ENCODE results near the gene TCEAL9.
"Not testable (repeated sequence)": the region's sequence is repeated elsewhere in the genome, so short reads cannot be mapped to it uniquely, and the experiment has no call there.

TCEAL9 gene

DNA sequence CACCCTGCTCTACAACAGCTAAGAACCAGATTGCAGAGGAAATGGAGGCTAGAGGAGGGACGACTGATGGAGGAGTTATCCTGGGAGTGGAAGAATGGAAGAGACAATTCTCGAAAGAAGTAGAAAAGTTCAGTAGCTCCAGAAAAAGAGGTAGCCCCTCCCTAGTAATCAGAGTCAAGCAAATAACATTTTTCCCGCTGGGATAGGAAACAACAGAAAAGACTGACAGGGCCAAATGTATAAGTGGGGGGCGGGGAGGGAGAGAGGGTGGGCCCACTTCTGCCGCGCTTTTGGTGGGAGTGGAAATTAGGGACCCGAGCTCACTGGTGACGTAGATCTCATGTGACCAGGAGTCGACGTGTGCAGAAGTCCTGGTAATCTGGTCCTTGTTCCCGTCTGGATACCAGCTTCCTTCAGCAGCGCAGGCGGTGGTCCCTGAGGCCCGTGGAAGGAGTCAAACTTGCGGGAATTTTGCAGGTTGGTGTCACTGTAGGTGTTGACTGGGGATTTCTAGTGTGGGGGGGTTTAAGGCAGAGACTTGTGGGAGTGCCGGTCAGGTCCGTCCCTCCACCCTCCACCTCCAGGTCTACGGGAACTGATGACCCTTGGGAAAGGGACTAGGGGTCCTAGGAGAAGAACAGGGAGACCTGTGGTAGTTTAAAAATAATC, at the start of gene TCEAL9:
TSS of gene TCEAL9 (plus strand) at position 377 of the 669 bp plus-strand sequence. CDS start 1,179 bp downstream, outside the sequence.
- DNase-seq, result peak; percentile 38 to 56 (median 47)

- no peak for DNase-seq
Measured at GRCh38 chrX:103309860-103310554, 46.3 kb upstream of the TCEAL9 start.

DNA sequence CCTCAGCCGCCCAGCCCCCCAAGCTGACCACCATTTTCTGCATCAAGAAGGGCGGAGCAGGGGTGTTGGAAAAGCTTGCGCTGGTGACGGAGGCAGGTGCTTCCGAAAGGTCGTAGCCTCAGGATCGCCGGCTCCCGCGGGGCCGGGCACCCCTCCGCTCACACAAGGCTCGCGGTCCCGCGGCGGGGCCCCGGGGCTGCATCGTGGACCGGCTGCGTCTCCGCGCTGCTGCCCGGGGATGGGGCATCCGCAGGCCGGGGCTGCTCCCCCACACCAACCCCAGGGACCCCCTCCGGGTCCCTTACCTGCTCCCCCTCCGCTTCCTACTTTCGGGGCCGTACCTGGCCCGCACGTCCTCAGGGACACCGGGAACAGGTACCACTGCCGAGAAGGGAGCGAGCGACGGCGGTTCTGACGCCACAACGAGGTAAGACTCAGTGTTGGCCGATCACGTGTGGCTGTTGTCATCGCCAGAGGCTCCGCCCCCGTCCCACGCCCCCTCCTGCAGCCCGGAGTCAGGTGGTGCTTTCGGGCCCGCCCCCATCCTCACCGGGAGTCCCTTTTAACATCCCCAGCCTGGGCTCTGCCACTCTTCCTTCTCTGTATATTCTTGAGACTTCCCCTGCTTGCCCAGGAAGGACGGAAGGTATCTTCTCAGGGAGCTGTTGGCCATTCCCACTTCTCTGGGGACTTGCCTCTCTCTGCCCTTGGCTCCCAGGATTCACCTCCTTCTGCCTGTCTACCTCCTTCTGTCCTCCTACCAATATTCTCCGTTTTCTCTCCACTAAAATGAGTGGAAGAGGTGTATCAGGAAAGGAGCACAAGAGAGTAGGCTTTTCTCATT, 45.5 kb upstream of the TCEAL9 start, which contains the start of gene BEX2:
TSS of gene BEX2 (minus strand) at position 436 of the 844 bp plus-strand sequence. CDS start 1,014 bp downstream, outside the sequence.
- DNase-seq, result peak; percentile 40 to 66 (median 49)

DNA sequence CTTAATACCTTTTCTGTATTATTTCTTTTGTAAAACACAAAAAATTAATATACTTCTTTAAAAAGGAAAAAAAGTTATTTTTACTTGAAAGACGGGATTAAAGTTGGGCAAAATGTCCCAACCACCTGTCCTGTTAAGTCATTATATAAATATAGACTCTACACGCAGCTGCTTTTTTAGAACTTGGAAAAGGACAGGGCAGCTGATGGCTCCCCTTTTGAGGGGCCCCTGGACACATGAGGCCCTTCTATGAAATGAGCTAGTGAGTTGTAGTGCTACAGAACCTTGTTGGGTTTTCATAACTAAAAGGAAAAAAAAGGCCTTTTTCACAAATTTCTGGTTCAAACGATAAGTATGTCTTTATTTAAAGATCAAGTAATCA, 44.9 kb upstream of the TCEAL9 start:
- DNase-seq, result no peak

DNA sequence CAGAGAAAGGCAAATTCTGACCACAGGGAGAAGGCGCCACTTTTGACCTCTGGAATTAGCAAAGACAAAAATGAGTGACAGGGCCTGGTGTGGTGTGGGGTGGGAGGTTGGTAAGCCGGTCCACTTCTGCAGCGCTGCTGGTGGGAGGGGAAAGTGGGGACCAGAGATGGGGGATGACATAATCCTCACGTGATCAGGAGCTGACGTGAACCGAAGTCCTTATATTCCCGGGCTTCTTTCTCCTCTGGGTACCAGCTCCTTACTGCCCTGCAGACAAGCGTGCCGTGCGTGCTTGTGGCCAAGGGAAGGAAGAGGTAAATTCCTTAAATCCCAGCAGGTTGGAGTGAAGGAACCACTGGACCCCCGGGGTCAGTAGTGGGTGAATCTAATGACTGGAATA, 26.3 kb upstream of the TCEAL9 start, which contains the start of gene TCEAL7:
TSS of gene TCEAL7 (plus strand) at position 249 of the 400 bp plus-strand sequence. CDS start 1,165 bp downstream, outside the sequence.
- no peak for DNase-seq

- DNase-seq, result no peak
Measured at GRCh38 chrX:103330681-103331288, 25.5 kb upstream of the TCEAL9 start.

DNA sequence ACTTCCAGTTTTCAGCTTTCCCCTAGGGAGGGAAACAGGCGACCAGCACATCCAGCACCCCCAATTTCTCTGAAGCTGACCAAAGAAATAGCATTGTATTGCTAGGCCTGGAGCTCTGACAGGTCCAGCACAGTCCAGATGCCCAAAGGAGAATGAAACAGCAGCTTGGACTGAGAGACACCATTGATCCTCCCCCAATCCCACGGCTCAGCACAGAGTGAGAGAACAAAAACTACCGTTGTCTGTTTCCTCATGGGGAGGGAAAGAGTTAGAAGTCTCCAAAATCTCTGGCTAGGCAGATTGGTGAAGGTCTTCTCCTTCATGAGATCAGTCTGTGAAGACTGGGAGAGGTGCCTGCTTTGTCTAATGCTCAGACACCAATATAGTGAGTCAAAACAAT, 17.6 kb upstream of the TCEAL9 start:
- DNase-seq, result no peak

- peak; percentile 54 to 60 (median 58) for DNase-seq
Measured at GRCh38 chrX:103343105-103343504, 13.2 kb upstream of the TCEAL9 start.

- DNase-seq, result no peak
Measured at GRCh38 chrX:103344606-103345005, 11.7 kb upstream of the TCEAL9 start.

GRCh38 chrX:103347682-103348397, 8.5 kb upstream of the TCEAL9 start:
- DNase-seq, result no peak

DNA sequence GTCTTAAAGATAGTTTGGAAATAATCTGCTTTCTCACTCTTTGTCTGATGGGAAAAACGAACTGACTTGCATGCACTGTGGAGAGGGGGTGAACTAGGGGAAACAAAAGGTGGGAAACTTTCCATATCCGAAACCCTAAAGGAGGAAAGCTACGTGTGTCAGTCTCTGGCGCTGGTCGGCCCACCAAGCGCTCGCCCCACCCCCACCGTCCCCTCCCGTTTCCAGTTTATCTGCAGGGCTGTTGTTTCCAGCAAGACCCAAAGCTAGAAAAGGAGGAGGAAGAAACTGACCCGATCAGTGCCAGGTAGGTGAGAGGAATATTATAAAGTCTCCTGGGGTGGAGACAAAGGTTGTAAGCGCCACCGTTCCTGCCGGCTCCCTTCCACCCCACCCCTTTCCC, 552 bp downstream of the TCEAL9 start:
- DNase-seq, result peak in 1 of 3 donors; percentile 16

- DNase-seq, result no peak
Measured at GRCh38 chrX:103357871-103358270, 1.6 kb downstream of the TCEAL9 start.

DNA sequence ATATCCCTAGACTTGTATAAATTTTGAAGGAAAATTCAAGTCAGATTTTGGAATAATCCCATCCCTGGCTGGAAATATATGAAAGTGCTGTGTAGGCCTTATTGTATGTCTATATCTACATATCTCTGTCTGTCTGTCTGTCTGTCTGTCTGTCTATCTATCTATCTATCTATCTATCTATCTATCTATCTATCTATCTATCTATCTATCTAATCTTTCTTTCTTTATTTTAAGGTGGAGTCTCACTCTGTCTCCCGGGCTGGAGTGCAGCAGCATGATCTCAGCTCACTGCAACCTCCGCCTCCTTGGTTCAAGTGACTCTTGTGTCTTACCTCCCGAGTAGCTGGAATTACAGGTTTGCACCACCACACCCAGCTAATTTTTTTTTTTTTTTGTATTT, 3.3 kb downstream of the TCEAL9 start:
- DNase-seq, result not testable (repeated sequence)

- no peak for DNase-seq
Measured at GRCh38 chrX:103360092-103360491, 3.8 kb downstream of the TCEAL9 start.

- no peak for DNase-seq
Measured at GRCh38 chrX:103360916-103361315, 4.6 kb downstream of the TCEAL9 start.

GRCh38 chrX:103361798-103362197, 5.5 kb downstream of the TCEAL9 start:
- DNase-seq, result no peak

- DNase-seq, result no peak
Measured at GRCh38 chrX:103362474-103362873, 6.2 kb downstream of the TCEAL9 start.

DNA sequence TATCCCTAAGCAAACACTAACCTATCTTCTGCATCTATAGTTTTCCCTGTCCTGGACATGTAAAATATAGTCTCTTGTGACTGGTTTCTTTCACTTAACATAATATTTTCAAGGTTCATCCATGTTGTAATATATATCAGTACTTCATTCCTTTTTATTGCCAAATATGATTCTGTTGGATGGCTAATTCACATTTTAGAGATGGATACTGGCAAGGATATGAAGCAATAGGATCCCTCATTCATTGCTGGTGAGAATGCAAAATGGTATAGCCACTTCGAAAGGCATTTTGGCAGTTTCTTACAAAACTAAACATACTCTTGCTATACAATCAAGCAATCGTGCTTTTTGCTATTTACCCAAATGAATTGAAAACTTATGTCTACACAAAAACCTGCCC, 6.7 kb downstream of the TCEAL9 start:
- DNase-seq, result no peak

GRCh38 chrX:103367502-103367901, 11.2 kb downstream of the TCEAL9 start:
- no peak for DNase-seq

DNA sequence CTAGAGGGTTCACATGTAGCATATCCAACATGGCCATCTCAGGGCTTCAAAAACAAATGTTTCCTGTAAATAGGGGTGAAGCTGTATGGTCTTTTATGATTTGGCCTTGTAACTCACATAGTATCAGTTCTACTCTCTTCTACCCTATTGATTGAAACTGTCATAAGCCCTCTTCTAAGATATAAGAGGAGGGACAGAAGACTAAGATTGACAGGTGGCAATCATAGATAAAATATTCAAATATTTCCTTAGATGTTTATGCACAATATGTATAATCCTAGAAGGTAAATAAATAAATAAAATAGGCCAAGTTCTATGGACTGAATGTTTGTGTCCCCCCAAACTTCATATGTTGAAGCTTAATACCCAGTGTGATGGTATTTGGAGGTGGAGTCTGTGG, 13.2 kb downstream of the TCEAL9 start:
- no peak for DNase-seq

- no peak for DNase-seq
Measured at GRCh38 chrX:103372886-103373285, 16.6 kb downstream of the TCEAL9 start.

- no peak for DNase-seq
Measured at GRCh38 chrX:103373581-103373980, 17.3 kb downstream of the TCEAL9 start.

Measured in suppressor macrophage treated with lipopolysaccharide for 1 hour (primary cell).